ENCODE results near the gene TNP2. TPM values are rescaled to one million over a fixed set of nuclear protein-coding genes. Genes with fewer than 3 reads are reported as not detected.

The TNP2 gene
- total and polyA plus RNA-seq, 9 of the 15 experiments (the other 6 are each of a cell fraction or from before 2014, with no cell fraction given): not detected

DNA sequence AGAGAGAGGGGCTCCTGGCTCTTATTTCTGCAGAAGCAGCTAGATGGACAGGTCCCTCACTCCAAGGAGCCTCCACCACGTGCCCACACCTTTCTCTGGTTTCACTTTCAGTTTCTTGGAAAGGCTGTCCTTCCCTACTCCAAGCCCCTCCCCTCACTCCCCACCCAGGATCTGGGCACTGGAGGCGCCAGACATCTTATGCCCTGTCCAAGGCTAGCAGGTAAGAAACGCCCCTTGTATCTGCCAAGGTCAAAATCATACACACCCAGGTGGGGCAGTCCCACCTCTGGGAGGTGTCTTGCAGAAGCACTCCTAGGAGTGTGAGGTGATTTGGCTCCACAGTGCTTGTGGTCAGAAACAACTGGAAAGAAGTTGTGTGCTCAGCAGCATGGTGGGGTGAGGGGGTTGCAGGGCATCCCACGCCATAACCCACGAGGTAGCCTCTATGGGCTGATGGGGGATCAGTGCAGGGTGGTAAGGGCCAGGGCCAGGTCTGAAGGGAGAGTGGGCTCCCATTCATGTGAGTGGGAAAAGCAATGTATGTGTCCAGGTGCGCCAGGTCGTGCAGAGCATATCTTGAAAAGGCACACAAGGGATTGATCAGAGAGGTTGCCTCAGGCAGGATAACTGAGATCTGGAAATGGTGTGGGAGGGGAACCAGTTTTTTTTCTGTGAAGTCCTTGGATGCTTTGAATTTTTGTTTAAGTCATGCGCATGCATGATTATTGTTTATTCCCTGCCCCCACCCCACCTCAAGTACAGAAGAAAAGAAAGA, 43.8 kb upstream of the TNP2 start (continued):
- TF ChIP-seq, protein P1, sequence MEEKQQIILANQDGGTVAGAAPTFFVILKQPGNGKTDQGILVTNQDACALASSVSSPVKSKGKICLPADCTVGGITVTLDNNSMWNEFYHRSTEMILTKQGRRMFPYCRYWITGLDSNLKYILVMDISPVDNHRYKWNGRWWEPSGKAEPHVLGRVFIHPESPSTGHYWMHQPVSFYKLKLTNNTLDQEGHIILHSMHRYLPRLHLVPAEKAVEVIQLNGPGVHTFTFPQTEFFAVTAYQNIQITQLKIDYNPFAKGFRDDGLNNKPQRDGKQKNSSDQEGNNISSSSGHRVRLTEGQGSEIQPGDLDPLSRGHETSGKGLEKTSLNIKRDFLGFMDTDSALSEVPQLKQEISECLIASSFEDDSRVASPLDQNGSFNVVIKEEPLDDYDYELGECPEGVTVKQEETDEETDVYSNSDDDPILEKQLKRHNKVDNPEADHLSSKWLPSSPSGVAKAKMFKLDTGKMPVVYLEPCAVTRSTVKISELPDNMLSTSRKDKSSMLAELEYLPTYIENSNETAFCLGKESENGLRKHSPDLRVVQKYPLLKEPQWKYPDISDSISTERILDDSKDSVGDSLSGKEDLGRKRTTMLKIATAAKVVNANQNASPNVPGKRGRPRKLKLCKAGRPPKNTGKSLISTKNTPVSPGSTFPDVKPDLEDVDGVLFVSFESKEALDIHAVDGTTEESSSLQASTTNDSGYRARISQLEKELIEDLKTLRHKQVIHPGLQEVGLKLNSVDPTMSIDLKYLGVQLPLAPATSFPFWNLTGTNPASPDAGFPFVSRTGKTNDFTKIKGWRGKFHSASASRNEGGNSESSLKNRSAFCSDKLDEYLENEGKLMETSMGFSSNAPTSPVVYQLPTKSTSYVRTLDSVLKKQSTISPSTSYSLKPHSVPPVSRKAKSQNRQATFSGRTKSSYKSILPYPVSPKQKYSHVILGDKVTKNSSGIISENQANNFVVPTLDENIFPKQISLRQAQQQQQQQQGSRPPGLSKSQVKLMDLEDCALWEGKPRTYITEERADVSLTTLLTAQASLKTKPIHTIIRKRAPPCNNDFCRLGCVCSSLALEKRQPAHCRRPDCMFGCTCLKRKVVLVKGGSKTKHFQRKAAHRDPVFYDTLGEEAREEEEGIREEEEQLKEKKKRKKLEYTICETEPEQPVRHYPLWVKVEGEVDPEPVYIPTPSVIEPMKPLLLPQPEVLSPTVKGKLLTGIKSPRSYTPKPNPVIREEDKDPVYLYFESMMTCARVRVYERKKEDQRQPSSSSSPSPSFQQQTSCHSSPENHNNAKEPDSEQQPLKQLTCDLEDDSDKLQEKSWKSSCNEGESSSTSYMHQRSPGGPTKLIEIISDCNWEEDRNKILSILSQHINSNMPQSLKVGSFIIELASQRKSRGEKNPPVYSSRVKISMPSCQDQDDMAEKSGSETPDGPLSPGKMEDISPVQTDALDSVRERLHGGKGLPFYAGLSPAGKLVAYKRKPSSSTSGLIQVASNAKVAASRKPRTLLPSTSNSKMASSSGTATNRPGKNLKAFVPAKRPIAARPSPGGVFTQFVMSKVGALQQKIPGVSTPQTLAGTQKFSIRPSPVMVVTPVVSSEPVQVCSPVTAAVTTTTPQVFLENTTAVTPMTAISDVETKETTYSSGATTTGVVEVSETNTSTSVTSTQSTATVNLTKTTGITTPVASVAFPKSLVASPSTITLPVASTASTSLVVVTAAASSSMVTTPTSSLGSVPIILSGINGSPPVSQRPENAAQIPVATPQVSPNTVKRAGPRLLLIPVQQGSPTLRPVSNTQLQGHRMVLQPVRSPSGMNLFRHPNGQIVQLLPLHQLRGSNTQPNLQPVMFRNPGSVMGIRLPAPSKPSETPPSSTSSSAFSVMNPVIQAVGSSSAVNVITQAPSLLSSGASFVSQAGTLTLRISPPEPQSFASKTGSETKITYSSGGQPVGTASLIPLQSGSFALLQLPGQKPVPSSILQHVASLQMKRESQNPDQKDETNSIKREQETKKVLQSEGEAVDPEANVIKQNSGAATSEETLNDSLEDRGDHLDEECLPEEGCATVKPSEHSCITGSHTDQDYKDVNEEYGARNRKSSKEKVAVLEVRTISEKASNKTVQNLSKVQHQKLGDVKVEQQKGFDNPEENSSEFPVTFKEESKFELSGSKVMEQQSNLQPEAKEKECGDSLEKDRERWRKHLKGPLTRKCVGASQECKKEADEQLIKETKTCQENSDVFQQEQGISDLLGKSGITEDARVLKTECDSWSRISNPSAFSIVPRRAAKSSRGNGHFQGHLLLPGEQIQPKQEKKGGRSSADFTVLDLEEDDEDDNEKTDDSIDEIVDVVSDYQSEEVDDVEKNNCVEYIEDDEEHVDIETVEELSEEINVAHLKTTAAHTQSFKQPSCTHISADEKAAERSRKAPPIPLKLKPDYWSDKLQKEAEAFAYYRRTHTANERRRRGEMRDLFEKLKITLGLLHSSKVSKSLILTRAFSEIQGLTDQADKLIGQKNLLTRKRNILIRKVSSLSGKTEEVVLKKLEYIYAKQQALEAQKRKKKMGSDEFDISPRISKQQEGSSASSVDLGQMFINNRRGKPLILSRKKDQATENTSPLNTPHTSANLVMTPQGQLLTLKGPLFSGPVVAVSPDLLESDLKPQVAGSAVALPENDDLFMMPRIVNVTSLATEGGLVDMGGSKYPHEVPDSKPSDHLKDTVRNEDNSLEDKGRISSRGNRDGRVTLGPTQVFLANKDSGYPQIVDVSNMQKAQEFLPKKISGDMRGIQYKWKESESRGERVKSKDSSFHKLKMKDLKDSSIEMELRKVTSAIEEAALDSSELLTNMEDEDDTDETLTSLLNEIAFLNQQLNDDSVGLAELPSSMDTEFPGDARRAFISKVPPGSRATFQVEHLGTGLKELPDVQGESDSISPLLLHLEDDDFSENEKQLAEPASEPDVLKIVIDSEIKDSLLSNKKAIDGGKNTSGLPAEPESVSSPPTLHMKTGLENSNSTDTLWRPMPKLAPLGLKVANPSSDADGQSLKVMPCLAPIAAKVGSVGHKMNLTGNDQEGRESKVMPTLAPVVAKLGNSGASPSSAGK (IDR thresholded peaks at IDR 0.05): peak; percentile 73
- TF ChIP-seq KLF1 (tag; IDR thresholded peaks at IDR 0.05): no peak
- TF ChIP-seq MYC (IDR thresholded peaks at IDR 0.05; ENCODE audit: low read depth, low read length): peak; percentile 95
- no peak for TF ChIP-seq MYC (CRISPR knock-in tag; IDR thresholded peaks at IDR 0.05; ENCODE audit: borderline replicate concordance, low read depth)
- TF ChIP-seq ZBTB7A (IDR thresholded peaks at IDR 0.05; ENCODE audit: borderline replicate concordance, control insufficient read depth, low read depth, low read length): no peak
- no peak for TF ChIP-seq GATAD2A (IDR thresholded peaks at IDR 0.05)
- no peak for TF ChIP-seq NR3C1 (CRISPR knock-in tag; IDR thresholded peaks at IDR 0.05)
- TF ChIP-seq CSDE1 (IDR thresholded peaks at IDR 0.05): no peak
- TF ChIP-seq MTF1 (CRISPR knock-in tag; IDR thresholded peaks at IDR 0.05; ENCODE audit: borderline replicate concordance): no peak
- TF ChIP-seq FOXM1 (IDR thresholded peaks at IDR 0.05; ENCODE audit: low read depth): peak; percentile 84
- TF ChIP-seq FOXM1 (CRISPR knock-in tag; IDR thresholded peaks at IDR 0.05; ENCODE audit: low read depth): no peak
- TF ChIP-seq ZNF174 (CRISPR knock-in tag; IDR thresholded peaks at IDR 0.05): no peak
- TF ChIP-seq MAZ (CRISPR knock-in tag; conservative IDR thresholded peaks at IDR 0.05 in 1 of 2, IDR thresholded peaks at IDR 0.05 in 1 of 2): 0 out of 4 replicates have a peak, but pooled peaks of 1 of the 2 experiments have one; percentile 46
- TF ChIP-seq, protein P2, sequence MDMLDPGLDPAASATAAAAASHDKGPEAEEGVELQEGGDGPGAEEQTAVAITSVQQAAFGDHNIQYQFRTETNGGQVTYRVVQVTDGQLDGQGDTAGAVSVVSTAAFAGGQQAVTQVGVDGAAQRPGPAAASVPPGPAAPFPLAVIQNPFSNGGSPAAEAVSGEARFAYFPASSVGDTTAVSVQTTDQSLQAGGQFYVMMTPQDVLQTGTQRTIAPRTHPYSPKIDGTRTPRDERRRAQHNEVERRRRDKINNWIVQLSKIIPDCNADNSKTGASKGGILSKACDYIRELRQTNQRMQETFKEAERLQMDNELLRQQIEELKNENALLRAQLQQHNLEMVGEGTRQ (CRISPR knock-in tag; IDR thresholded peaks at IDR 0.05): peak; percentile 75
- TF ChIP-seq, protein P3, sequence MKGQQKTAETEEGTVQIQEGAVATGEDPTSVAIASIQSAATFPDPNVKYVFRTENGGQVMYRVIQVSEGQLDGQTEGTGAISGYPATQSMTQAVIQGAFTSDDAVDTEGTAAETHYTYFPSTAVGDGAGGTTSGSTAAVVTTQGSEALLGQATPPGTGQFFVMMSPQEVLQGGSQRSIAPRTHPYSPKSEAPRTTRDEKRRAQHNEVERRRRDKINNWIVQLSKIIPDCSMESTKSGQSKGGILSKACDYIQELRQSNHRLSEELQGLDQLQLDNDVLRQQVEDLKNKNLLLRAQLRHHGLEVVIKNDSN (CRISPR knock-in tag; IDR thresholded peaks at IDR 0.05): peak; percentile 85

Measured in K562 (cell line).